Measurements from ENCODE around the gene TRDMT1. TPM values are rescaled to one million over a fixed set of nuclear protein-coding genes. Genes with fewer than 3 reads are reported as not detected.

The TRDMT1 gene
- total RNA-seq, 2 experiments from 2014 or later = 10.4 to 12.2 TPM

- BruUV-seq (replicated peaks) = no TSS peak
- H2AFZ ChIP-seq (ENCODE audit: low read length) = no peak overlapping the region
- no peak for TF ChIP-seq EZH2phosphoT487 (IDR thresholded peaks at IDR 0.05; ENCODE audit: borderline replicate concordance, low read depth, low read length)
- TF ChIP-seq, protein P1, sequence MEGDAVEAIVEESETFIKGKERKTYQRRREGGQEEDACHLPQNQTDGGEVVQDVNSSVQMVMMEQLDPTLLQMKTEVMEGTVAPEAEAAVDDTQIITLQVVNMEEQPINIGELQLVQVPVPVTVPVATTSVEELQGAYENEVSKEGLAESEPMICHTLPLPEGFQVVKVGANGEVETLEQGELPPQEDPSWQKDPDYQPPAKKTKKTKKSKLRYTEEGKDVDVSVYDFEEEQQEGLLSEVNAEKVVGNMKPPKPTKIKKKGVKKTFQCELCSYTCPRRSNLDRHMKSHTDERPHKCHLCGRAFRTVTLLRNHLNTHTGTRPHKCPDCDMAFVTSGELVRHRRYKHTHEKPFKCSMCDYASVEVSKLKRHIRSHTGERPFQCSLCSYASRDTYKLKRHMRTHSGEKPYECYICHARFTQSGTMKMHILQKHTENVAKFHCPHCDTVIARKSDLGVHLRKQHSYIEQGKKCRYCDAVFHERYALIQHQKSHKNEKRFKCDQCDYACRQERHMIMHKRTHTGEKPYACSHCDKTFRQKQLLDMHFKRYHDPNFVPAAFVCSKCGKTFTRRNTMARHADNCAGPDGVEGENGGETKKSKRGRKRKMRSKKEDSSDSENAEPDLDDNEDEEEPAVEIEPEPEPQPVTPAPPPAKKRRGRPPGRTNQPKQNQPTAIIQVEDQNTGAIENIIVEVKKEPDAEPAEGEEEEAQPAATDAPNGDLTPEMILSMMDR (conservative IDR thresholded peaks at IDR 0.05; ENCODE audit: low read length) = no peak
- no peaks in the 10 kb centered on the region for H3K4me1 ChIP-seq (ENCODE audit: insufficient read depth, low read length, poor library complexity, severe bottlenecking)
- no peak overlapping the region for H3K4me2 ChIP-seq (ENCODE audit: low read length)
- H4K20me1 ChIP-seq (ENCODE audit: insufficient read depth, low read length) = no peaks in the 10 kb centered on the region
- no peaks in the 10 kb centered on the region for H3K9me2 ChIP-seq (ENCODE audit: insufficient read depth, low read length)
- no peak overlapping the region for H3K27ac ChIP-seq (ENCODE audit: low read depth, low read length, poor library complexity, severe bottlenecking)
- DNase-seq (ENCODE audit: low spot score) = no peak
- no peak overlapping the region for H3K4me3 ChIP-seq (ENCODE audit: low read depth, low read length, poor library complexity, severe bottlenecking)
- no peaks in the 10 kb centered on the region for H3K9me3 ChIP-seq (ENCODE audit: low read length)
- intact Hi-C loops (cut with micrococcal nuclease; ENCODE audit: unreplicated experiment) = loop anchor here (10.0 kb wide), 1 partner anchor 1374 kb away; the partner anchor contains the start of gene MINDY3
- no peaks in the 10 kb centered on the region for H3K36me3 ChIP-seq (ENCODE audit: insufficient read depth, low read length)
- no peaks in the 10 kb centered on the region for H3K79me2 ChIP-seq (ENCODE audit: insufficient read depth, low read depth, low read length)
- ChIA-PET CTCF (ENCODE audit: unreplicated experiment) (no interaction called here), POLR2A (interaction anchor here (0.6 kb wide), 1 partner anchor 1255 kb away, joined by 3 read pairs; no protein-coding TSS in a partner anchor)
Measured at GRCh38 chr10:17238445-17239291, 37.2 kb upstream of the TRDMT1 start.

- Histone ChIP-seq H3K36me3 (ENCODE audit: insufficient read depth, low read length) (no peaks in the 10 kb centered on the region), H2AFZ (ENCODE audit: low read length) (no peak overlapping the region), H3K27ac (ENCODE audit: low read depth, low read length, poor library complexity, severe bottlenecking) (no peak overlapping the region), H3K9me3 (ENCODE audit: low read length) (no peaks in the 10 kb centered on the region), H3K4me3 (ENCODE audit: low read depth, low read length, poor library complexity, severe bottlenecking) (no peak overlapping the region), H3K4me2 (ENCODE audit: low read length) (no peak overlapping the region), H3K9me2 (ENCODE audit: insufficient read depth, low read length) (no peaks in the 10 kb centered on the region), H3K79me2 (ENCODE audit: insufficient read depth, low read depth, low read length) (no peaks in the 10 kb centered on the region), H3K4me1 (ENCODE audit: insufficient read depth, low read length, poor library complexity, severe bottlenecking) (no peaks in the 10 kb centered on the region), H4K20me1 (ENCODE audit: insufficient read depth, low read length) (no peaks in the 10 kb centered on the region)
- POLR2A ChIA-PET = no interaction called here
- DNase-seq (ENCODE audit: low spot score) = no peak
- CTCF ChIA-PET (ENCODE audit: unreplicated experiment) = no interaction called here
- no TSS peak for BruUV-seq (replicated peaks)
- intact Hi-C loops (cut with micrococcal nuclease; ENCODE audit: unreplicated experiment) = loop anchor here (10.0 kb wide), 1 partner anchor 1373 kb away; the partner anchor contains the start of gene MINDY3
- no peak for TF ChIP-seq EZH2phosphoT487 (IDR thresholded peaks at IDR 0.05; ENCODE audit: borderline replicate concordance, low read depth, low read length)
- TF ChIP-seq, protein P1 (conservative IDR thresholded peaks at IDR 0.05; ENCODE audit: low read length) = no peak
Measured at GRCh38 chr10:17237915-17238444, 36.5 kb upstream of the TRDMT1 start.

DNA sequence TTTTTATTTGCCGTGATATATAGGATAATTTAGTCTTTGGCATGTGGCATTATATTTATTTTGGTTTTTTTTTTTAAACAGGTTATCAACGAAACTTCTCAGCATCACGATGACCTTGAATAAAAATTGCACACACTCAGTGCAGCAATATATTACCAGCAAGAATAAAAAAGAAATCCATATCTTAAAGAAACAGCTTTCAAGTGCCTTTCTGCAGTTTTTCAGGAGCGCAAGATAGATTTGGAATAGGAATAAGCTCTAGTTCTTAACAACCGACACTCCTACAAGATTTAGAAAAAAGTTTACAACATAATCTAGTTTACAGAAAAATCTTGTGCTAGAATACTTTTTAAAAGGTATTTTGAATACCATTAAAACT, 35.7 kb upstream of the TRDMT1 start:
- Histone ChIP-seq H2AFZ (ENCODE audit: low read length) (no peak overlapping the region), H4K20me1 (ENCODE audit: insufficient read depth, low read length) (no peaks in the 10 kb centered on the region), H3K9me3 (ENCODE audit: low read length) (no peaks in the 10 kb centered on the region), H3K4me2 (ENCODE audit: low read length) (no peak overlapping the region), H3K9me2 (ENCODE audit: insufficient read depth, low read length) (no peaks in the 10 kb centered on the region), H3K36me3 (ENCODE audit: insufficient read depth, low read length) (no peaks in the 10 kb centered on the region), H3K79me2 (ENCODE audit: insufficient read depth, low read depth, low read length) (no peaks in the 10 kb centered on the region), H3K4me1 (ENCODE audit: insufficient read depth, low read length, poor library complexity, severe bottlenecking) (no peaks in the 10 kb centered on the region), H3K4me3 (ENCODE audit: low read depth, low read length, poor library complexity, severe bottlenecking) (no peak overlapping the region), H3K27ac (ENCODE audit: low read depth, low read length, poor library complexity, severe bottlenecking) (no peak overlapping the region)
- TF ChIP-seq EZH2phosphoT487 (IDR thresholded peaks at IDR 0.05; ENCODE audit: borderline replicate concordance, low read depth, low read length) = no peak
- TF ChIP-seq, protein P1 (conservative IDR thresholded peaks at IDR 0.05; ENCODE audit: low read length) = no peak
- DNase-seq (ENCODE audit: low spot score) = no peak
- BruUV-seq (replicated peaks) = no TSS peak
- intact Hi-C loops (cut with micrococcal nuclease; ENCODE audit: unreplicated experiment) = loop anchor here (10.0 kb wide), 1 partner anchor 1372 kb away; the partner anchor contains the start of gene MINDY3
- ChIA-PET CTCF (ENCODE audit: unreplicated experiment) (no interaction called here), POLR2A (no interaction called here)
